Measurements from ENCODE around the gene MACROH2A2.
"Not testable (repeated sequence)": the region's sequence is repeated elsewhere in the genome, so short reads cannot be mapped to it uniquely, and the experiment has no call there.

The MACROH2A2 gene

DNA sequence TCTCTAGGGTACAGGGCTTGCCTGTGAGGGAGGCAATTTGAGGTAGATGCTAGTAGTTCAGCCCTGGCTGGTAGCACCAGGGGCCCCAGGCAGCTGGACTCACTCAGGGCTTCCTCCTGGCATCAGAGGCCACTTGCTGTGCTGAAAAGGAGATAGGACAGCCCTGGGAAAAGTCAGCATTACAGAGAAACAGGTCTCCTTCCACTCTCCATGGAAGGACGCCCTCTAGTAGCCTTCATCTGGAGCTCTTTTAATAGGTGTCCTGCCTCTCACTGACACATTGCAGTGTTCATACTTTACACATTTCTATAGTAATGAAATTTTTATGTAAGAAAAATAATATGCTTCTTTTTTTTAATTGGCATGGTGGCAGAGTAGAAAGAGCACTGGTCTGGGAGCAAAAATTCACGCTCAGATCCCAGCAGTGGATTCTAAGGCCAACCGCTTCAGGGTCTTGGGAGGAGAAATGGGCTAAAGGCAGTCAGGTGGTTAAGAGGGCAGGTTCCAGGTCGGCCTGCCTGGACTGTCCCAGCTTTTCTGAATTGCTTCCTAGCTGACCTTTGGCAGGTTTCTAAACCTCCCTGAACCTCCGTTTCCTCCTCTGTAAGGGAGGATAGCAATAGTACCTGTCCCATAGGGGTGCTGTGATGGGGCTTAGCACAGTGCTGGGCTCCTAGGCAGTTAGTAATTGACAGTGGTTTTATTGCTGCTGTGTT is 44.2 kb downstream of the MACROH2A2 start:
- no peak overlapping the region for H3K27ac Mint-ChIP-seq
- H3K4me1 Mint-ChIP-seq = peaks cover 5% of the 10 kb centered on the region
- no peaks in the 10 kb centered on the region for H3K27me3 Mint-ChIP-seq (ENCODE audit: low read depth)
- TF ChIP-seq, protein P1, sequence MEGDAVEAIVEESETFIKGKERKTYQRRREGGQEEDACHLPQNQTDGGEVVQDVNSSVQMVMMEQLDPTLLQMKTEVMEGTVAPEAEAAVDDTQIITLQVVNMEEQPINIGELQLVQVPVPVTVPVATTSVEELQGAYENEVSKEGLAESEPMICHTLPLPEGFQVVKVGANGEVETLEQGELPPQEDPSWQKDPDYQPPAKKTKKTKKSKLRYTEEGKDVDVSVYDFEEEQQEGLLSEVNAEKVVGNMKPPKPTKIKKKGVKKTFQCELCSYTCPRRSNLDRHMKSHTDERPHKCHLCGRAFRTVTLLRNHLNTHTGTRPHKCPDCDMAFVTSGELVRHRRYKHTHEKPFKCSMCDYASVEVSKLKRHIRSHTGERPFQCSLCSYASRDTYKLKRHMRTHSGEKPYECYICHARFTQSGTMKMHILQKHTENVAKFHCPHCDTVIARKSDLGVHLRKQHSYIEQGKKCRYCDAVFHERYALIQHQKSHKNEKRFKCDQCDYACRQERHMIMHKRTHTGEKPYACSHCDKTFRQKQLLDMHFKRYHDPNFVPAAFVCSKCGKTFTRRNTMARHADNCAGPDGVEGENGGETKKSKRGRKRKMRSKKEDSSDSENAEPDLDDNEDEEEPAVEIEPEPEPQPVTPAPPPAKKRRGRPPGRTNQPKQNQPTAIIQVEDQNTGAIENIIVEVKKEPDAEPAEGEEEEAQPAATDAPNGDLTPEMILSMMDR (IDR thresholded peaks at IDR 0.05; ENCODE audit: unreplicated experiment in 3 of 3) = no peak
- no peak overlapping the region for H3K4me3 Mint-ChIP-seq
- H3K36me3 Mint-ChIP-seq (ENCODE audit: low read depth) = peaks cover 90% of the 10 kb centered on the region
- H3K9me3 Mint-ChIP-seq = no peaks in the 10 kb centered on the region

DNA sequence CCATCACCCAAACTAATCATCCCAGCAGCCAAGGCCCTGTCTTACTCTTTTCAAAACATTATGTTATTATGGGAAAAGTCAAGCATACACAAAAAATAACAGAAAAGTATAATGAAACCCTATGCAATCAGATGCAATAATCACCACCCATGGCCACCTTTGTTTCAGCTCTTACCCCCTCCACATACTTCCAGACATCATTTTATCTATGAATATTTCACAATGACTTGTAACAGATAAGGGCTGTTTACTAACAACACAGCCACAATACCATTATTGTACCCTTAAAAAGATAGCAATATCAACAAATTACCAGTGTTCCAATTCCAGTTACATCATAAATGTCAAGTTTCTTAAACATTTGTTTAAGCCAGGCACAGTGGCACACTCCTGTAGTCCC is 44.8 kb downstream of the MACROH2A2 start:
- Mint-ChIP-seq H3K4me1 (peaks cover 5% of the 10 kb centered on the region), H3K36me3 (ENCODE audit: low read depth) (peaks cover 89% of the 10 kb centered on the region), H3K27me3 (ENCODE audit: low read depth) (no peaks in the 10 kb centered on the region), H3K27ac (no peak overlapping the region), H3K9me3 (no peaks in the 10 kb centered on the region), H3K4me3 (no peak overlapping the region)
- TF ChIP-seq, protein P1 (IDR thresholded peaks at IDR 0.05; ENCODE audit: unreplicated experiment in 3 of 3) = no peak

DNA sequence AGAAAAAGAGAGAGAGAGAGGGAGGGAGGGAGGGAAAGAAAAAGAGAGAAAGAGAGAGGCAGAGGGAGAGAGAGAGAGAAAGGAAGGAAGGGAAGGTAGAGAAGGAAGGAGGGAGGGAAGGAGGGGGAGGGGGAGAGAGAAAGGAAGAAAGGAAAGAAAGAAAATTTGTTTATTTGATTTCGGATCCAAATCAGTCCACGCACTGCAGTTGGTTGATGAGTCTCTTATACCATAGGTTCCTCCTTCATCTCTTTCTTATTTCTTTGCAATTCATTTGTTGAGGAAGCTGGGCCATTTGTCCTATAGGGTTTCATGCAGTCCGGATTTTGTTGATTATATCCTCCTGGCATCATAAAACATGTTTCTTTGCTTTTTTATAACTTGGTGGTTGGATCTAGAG is 45.6 kb downstream of the MACROH2A2 start:
- H3K27ac Mint-ChIP-seq = no peak overlapping the region
- no peaks in the 10 kb centered on the region for H3K9me3 Mint-ChIP-seq
- no peak overlapping the region for H3K4me3 Mint-ChIP-seq
- peaks cover 89% of the 10 kb centered on the region for H3K36me3 Mint-ChIP-seq (ENCODE audit: low read depth)
- TF ChIP-seq, protein P1 (IDR thresholded peaks at IDR 0.05; ENCODE audit: unreplicated experiment in 3 of 3) = no peak
- H3K4me1 Mint-ChIP-seq = peaks cover 5% of the 10 kb centered on the region
- H3K27me3 Mint-ChIP-seq (ENCODE audit: low read depth) = no peaks in the 10 kb centered on the region

DNA sequence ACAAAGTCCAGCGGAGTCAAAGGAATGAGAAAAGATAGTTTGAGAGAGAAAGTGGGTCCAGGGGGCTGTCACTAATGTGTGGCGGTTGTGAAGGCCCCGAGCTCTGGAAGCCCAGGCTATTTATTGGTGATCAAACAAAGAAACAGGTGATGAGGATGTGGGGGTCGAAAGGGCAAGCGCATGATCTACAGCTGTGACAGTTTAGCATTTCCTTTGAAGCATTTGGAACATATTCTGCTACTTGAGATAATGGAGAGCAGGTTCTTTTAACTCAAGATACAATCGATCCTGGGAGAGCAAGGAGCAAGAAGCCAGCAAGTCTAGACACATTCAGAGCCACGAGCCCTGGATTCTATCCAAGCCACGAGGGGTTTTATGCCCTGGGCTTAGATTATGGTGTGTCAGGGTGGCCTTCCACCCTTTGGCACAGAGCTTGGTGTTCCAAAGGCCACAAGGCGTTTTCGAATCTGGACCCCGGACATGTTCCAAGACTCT is 48.5 kb downstream of the MACROH2A2 start:
- H3K27ac Mint-ChIP-seq = not testable (repeated sequence)

DNA sequence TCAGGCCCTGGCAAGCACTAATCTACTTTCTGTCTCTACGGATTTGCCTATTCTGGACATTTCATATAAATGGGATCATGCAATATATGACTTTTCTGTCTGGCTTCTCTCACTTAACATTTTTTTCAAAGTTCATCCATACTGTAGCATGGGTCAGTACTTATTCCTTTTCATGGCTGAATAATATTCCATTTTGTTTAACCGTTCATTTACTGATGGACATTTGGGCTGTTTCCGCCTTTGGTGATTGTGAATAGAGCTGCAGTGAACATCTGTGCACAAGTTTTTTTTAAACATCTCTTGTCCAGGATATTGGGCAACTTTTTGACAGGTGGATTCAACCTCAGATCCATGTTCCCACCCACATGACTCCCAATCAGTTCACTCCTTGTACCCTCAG is 49.0 kb downstream of the MACROH2A2 start:
- Mint-ChIP-seq H3K4me3 (no peak overlapping the region), H3K27ac (no peak overlapping the region), H3K27me3 (ENCODE audit: low read depth) (no peaks in the 10 kb centered on the region), H3K9me3 (no peaks in the 10 kb centered on the region), H3K4me1 (peaks cover 11% of the 10 kb centered on the region), H3K36me3 (ENCODE audit: low read depth) (peaks cover 83% of the 10 kb centered on the region)
- TF ChIP-seq, protein P1 (IDR thresholded peaks at IDR 0.05; ENCODE audit: unreplicated experiment in 3 of 3) = no peak

More for the DNA sequence above, 48.5 kb downstream of the MACROH2A2 start:
- peaks cover 87% of the 10 kb centered on the region for H3K36me3 Mint-ChIP-seq (ENCODE audit: low read depth)
- not testable (repeated sequence) for H3K27me3 Mint-ChIP-seq (ENCODE audit: low read depth); H3K4me3 Mint-ChIP-seq; H3K9me3 Mint-ChIP-seq
- peaks cover 15% of the 10 kb centered on the region for H3K4me1 Mint-ChIP-seq

DNA sequence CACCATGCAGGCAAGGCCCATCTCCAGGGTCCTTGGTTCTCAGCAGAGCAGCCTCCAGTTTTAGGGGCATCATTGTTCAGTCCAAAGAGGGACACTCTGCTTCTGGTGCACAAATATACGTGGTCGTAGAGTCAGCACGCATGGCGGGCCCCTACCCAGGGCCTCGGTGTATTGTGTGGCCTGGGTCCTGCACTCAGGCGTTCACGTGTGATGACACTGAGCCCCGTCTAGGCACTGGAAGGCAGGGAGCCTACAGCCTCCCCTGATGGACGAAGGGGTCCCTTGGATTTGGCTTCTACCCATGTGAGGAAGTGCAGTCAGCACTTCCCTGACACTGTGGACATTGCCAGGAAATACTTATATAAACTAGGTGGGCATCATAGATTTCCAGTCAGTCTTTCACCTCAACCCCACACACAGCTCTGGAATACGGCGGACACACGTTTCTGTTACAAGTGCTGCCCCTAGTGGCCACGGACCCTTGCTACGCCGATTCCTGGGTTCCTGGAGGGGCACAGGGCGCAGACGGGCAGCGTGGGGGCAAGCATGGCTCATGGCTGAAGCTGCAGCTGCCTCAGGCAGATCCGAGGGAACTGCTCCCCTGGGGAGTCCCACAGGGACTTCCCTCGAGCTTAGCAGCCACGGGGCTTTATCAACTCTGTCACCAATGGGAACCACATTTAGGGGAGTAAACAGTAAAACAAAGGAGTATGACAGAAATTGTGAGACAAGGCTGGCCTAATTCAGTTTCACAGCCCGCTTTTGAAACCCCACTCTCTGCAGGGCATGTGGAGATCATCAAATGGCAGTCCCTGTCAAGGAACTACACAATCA is 54.5 kb downstream of the MACROH2A2 start:
- Mint-ChIP-seq H3K27ac (no peak overlapping the region), H3K4me3 (no peak overlapping the region), H3K9me3 (no peaks in the 10 kb centered on the region), H3K27me3 (ENCODE audit: low read depth) (no peaks in the 10 kb centered on the region), H3K36me3 (ENCODE audit: low read depth) (peaks cover 68% of the 10 kb centered on the region), H3K4me1 (peaks cover 11% of the 10 kb centered on the region)
- TF ChIP-seq, protein P1 (IDR thresholded peaks at IDR 0.05; ENCODE audit: unreplicated experiment in 3 of 3) = peak; percentile 43 to 51 (median 48)
